Upper lobe of left lung (tissue), 4 donors: ENCODE results near the gene MYBPHL.

ENCODE experiments used
- EP300 ChIP-seq, 4 donors: sonication (generic); formaldehyde crosslinking; IDR thresholded peaks; one replicate each; pipeline ENCODE4 v1.5.1; 2017; ENCODE audit warnings: antibody characterized with exemption in 4 of 4, control low read depth in 2 of 4
- POLR2A ChIP-seq, 4 donors: fragments of 450-650 bp; IDR thresholded peaks; one replicate each; pipeline ENCODE4 v1.5.1; 2016 to 2017; ENCODE audit warnings: antibody characterized with exemption in 4 of 4, mild to moderate bottlenecking in 2 of 4
- POLR2AphosphoS5 ChIP-seq, 2 donors: sonication (generic); formaldehyde crosslinking; IDR thresholded peaks; one replicate each; pipeline ENCODE4 v1.5.1; 2017; ENCODE audit warnings: antibody characterized with exemption in 2 of 2
- TF ChIP-seq, protein P1 (sequence below), 6 experiments: fragments of 450-650 bp in 4 of 6; fragments of 200-600 bp in 2 of 6; sonication (generic) in 2 of 6; IDR thresholded peaks; one replicate each; pipeline ENCODE4 v1.5.1; 2016 to 2019; ENCODE audit warnings: antibody characterized with exemption in 6 of 6

GRCh38 chr1:109327285-109327684, 20.5 kb upstream of the MYBPHL start:
- no peak for TF ChIP-seq POLR2A (IDR thresholded peaks at IDR 0.05)
- TF ChIP-seq, protein P1, sequence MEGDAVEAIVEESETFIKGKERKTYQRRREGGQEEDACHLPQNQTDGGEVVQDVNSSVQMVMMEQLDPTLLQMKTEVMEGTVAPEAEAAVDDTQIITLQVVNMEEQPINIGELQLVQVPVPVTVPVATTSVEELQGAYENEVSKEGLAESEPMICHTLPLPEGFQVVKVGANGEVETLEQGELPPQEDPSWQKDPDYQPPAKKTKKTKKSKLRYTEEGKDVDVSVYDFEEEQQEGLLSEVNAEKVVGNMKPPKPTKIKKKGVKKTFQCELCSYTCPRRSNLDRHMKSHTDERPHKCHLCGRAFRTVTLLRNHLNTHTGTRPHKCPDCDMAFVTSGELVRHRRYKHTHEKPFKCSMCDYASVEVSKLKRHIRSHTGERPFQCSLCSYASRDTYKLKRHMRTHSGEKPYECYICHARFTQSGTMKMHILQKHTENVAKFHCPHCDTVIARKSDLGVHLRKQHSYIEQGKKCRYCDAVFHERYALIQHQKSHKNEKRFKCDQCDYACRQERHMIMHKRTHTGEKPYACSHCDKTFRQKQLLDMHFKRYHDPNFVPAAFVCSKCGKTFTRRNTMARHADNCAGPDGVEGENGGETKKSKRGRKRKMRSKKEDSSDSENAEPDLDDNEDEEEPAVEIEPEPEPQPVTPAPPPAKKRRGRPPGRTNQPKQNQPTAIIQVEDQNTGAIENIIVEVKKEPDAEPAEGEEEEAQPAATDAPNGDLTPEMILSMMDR (IDR thresholded peaks at IDR 0.05), result no peak
- no peak for TF ChIP-seq POLR2AphosphoS5 (IDR thresholded peaks at IDR 0.05)
- TF ChIP-seq EP300 (IDR thresholded peaks at IDR 0.05), result no peak
